ENCODE results near the gene RUNX1. TPM values are rescaled to one million over a fixed set of nuclear protein-coding genes. Genes with fewer than 3 reads are reported as not detected.
A peak's percentile ranks its signal among the peaks of the same experiment; 100 is the strongest.

The RUNX1 gene
- total RNA-seq, 1 donor from 2014 or later: 0.47 TPM

DNA sequence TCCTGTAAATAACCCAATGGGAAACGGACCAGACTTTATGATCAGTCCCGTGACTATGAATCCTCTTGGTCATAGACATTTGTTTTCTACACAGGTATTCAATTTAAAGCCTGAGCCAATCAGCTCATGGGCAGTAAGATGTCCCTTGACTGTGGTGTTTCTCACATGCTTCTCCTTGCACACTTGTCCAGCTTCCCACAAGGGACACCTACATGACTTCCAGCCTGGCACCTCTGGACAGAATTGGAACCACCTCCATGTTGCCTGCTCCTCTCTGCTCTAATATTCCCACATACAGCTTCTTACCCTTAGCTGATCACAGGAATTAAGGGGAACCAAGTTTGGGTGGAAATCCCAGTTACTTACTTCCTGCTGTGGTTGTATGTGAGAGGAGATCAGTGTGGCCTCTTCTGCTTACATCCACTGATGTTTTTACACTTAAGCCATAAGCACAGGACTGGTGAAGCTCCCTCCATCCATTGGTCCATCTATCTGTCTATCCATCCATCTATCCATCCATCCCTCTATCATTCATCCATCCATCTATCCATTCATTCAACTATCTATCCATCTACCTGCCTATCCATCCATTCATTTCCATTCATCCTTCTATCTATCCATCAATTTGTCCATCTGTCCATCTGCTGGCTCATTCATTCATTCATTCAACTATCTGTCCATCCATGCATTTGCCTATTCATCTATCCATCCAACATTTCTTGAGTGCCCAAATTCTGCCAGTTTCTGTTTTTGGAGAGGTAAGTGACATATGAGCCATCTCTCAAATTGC lies 16.4 kb downstream of the RUNX1 start:
- TF ChIP-seq, protein P1, sequence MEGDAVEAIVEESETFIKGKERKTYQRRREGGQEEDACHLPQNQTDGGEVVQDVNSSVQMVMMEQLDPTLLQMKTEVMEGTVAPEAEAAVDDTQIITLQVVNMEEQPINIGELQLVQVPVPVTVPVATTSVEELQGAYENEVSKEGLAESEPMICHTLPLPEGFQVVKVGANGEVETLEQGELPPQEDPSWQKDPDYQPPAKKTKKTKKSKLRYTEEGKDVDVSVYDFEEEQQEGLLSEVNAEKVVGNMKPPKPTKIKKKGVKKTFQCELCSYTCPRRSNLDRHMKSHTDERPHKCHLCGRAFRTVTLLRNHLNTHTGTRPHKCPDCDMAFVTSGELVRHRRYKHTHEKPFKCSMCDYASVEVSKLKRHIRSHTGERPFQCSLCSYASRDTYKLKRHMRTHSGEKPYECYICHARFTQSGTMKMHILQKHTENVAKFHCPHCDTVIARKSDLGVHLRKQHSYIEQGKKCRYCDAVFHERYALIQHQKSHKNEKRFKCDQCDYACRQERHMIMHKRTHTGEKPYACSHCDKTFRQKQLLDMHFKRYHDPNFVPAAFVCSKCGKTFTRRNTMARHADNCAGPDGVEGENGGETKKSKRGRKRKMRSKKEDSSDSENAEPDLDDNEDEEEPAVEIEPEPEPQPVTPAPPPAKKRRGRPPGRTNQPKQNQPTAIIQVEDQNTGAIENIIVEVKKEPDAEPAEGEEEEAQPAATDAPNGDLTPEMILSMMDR (IDR thresholded peaks at IDR 0.05; ENCODE audit: partially characterized antibody, unreplicated experiment): no peak
- H3K9me3 Mint-ChIP-seq (ENCODE audit: unreplicated experiment): no peaks in the 10 kb centered on the region
- H3K27me3 Mint-ChIP-seq (ENCODE audit: unreplicated experiment): no peaks in the 10 kb centered on the region
- H3K36me3 Mint-ChIP-seq (ENCODE audit: unreplicated experiment): peaks cover 5% of the 10 kb centered on the region
- no peak overlapping the region for H3K27ac Mint-ChIP-seq (ENCODE audit: unreplicated experiment)
- H3K4me1 Mint-ChIP-seq (ENCODE audit: low read depth, unreplicated experiment): peaks cover 2% of the 10 kb centered on the region
- H3K4me3 Mint-ChIP-seq (ENCODE audit: unreplicated experiment): no peak overlapping the region
- DNase-seq: no peak

DNA sequence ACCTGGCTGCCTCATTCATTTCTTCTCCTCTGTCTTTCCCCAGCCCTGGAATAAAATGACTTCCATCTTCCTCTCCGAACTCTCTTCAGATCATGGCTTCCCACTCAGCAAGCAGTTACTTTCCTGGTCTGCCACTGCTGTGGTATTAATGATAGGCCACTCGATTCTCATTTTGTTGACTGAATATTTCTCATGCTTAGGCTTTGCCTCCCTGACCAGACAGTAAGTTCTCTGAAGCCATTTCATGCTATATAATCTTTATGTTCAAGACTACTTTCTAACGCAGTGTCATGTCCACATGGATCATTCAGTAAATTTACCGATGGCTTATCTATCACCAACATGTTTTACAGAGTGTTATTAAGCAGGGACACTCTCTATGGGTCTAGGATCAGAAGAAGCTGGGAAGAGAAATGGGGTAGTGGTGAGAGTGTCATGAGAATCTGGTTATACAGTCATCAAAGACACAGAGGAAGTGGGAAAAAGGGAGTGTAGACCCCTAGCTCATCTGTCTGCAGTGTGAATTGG lies 20.6 kb downstream of the RUNX1 start:
- Mint-ChIP-seq H3K9me3 (ENCODE audit: unreplicated experiment) (no peaks in the 10 kb centered on the region), H3K4me1 (ENCODE audit: low read depth, unreplicated experiment) (peaks cover 2% of the 10 kb centered on the region), H3K27me3 (ENCODE audit: unreplicated experiment) (peaks cover 1% of the 10 kb centered on the region), H3K4me3 (ENCODE audit: unreplicated experiment) (no peak overlapping the region), H3K36me3 (ENCODE audit: unreplicated experiment) (peaks cover 5% of the 10 kb centered on the region), H3K27ac (ENCODE audit: unreplicated experiment) (no peak overlapping the region)
- TF ChIP-seq, protein P1 (IDR thresholded peaks at IDR 0.05; ENCODE audit: partially characterized antibody, unreplicated experiment): no peak
- DNase-seq: no peak

DNA sequence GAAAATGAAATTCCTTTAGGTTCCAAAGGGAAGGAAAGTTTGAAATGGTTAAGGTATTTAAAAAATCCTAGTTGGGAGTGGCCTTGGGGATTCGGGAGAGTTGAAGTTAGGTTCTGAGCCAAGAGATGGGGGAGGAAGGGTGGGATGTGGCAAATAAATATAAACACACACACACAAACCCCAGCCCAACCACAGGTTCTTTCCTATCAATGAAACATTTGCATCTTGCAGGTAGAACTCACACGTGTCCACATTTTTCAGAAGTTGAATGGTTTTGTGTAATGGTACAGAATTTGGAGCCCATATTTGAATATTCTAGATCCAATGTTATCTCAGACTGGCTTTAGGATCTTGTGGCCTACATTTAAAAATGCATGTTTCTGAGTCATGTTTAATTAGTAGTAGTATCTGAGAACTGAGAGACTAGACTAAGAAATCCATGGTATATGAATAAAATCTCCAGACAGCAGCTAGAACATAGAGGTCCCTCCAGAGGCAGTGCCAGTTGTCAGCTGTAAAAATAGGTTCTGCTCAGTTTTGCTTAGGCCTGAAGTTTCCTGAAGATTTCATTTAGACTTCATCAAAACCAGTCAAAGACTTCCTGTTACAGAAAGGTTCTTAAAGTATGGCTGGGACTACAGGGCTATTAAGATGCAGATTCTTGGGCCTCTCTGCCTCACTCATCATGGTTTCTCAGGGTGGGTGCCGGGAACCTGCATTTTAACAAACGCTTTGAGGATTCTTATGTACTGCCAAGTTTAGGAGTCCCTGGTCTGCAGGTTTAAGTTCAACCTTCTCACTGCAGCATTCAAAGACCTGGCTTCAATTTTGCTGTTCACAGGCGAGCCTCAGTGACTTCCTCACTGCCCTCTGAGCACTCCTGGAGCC lies 21.3 kb downstream of the RUNX1 start:
- Mint-ChIP-seq H3K27me3 (ENCODE audit: unreplicated experiment) (peaks cover 1% of the 10 kb centered on the region), H3K36me3 (ENCODE audit: unreplicated experiment) (peaks cover 1% of the 10 kb centered on the region), H3K9me3 (ENCODE audit: unreplicated experiment) (no peaks in the 10 kb centered on the region), H3K4me3 (ENCODE audit: unreplicated experiment) (no peak overlapping the region), H3K4me1 (ENCODE audit: low read depth, unreplicated experiment) (peaks cover 2% of the 10 kb centered on the region), H3K27ac (ENCODE audit: unreplicated experiment) (no peak overlapping the region)
- TF ChIP-seq, protein P1 (IDR thresholded peaks at IDR 0.05; ENCODE audit: partially characterized antibody, unreplicated experiment): no peak
- DNase-seq: no peak

DNA sequence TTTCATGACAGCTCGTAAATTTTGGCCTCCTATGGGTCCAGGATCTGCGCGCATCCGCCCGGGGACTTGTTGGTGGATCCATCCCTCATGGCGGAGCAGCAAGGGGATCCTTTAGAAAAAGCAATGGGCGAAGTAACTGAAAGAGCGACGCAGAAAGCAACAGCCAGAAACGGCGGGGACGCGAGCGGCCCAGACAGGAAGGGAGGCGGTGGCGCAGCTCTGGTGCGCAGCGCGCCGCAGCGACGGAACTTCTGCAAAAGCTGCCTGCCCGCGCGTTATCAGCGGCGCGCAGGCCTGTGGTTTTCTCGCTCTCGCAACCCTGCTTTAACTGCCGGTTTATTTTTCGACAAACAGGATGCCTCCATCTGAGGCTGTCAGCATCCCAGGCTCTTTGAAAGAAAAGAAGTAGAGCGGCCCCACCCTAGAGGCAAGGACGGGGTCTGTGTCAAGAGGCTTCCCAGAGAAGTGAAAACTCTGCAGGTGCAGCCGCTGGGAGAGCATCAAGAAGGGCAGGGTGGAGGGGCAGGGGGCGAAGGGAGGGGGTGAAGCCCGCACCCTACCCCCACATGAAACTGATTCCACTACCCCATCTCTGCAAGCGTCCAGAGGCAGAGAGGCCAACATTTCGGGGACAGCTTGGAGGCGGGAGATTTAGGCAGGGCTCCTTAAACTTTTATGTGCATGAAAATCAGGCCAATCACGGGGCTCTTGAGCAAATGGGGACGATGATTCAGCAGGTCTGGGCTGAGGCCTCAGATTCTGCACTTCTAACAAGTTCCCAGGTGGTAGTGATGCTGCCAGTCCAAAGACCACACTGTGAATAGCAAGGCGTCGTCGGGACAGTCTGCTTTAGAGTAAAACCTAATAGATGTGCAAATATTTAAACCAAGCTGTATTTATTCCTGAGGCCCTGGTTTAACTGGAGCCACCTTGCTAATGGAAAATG lies 22.2 kb downstream of the RUNX1 start:
- H3K9me3 Mint-ChIP-seq (ENCODE audit: unreplicated experiment): no peaks in the 10 kb centered on the region
- peaks cover 1% of the 10 kb centered on the region for H3K27me3 Mint-ChIP-seq (ENCODE audit: unreplicated experiment)
- TF ChIP-seq, protein P1 (IDR thresholded peaks at IDR 0.05; ENCODE audit: partially characterized antibody, unreplicated experiment): no peak
- peak overlapping the region; percentile 81 for H3K4me3 Mint-ChIP-seq (ENCODE audit: unreplicated experiment)
- H3K4me1 Mint-ChIP-seq (ENCODE audit: low read depth, unreplicated experiment): peaks cover 2% of the 10 kb centered on the region
- peak; percentile 63 for DNase-seq
- H3K27ac Mint-ChIP-seq (ENCODE audit: unreplicated experiment): no peak overlapping the region
- H3K36me3 Mint-ChIP-seq (ENCODE audit: unreplicated experiment): no peaks in the 10 kb centered on the region

Measured in glutamatergic neuron (in vitro differentiated cells).